Retina (tissue), 1 donor: ENCODE data around the gene MARCO.

Source experiments
- DNase-seq: peaks from one replicate; pipeline ENCODE4 v3.0.0-alpha.2; 2016

The MARCO gene

GRCh38 chr2:118942031-118942430 is at the start of gene MARCO:
MARCO (plus strand) TSS chr2:118942194; CDS start chr2:118942301, 107 bp downstream.
- no peak for DNase-seq

- no peak for DNase-seq
Measured at GRCh38 chr2:118893100-118893499, 48.9 kb upstream of the MARCO start.

- DNase-seq: no peak
Measured at GRCh38 chr2:118902266-118903028, 39.5 kb upstream of the MARCO start.

GRCh38 chr2:118903029-118903351 is 39.0 kb upstream of the MARCO start:
- no peak for DNase-seq

- no peak for DNase-seq
Measured at GRCh38 chr2:118903551-118904479, 38.2 kb upstream of the MARCO start.

GRCh38 chr2:118905206-118905605 is 36.8 kb upstream of the MARCO start:
- no peak for DNase-seq

- DNase-seq: no peak
Measured at GRCh38 chr2:118906186-118906585, 35.8 kb upstream of the MARCO start.

- DNase-seq: no peak
Measured at GRCh38 chr2:118907759-118908158, 34.2 kb upstream of the MARCO start.

GRCh38 chr2:118909191-118909590 is 32.8 kb upstream of the MARCO start:
- DNase-seq: no peak

- DNase-seq: no peak
Measured at GRCh38 chr2:118911166-118911856, 30.7 kb upstream of the MARCO start.

- no peak for DNase-seq
Measured at GRCh38 chr2:118911936-118912335, 30.1 kb upstream of the MARCO start.

GRCh38 chr2:118913131-118913802 is 28.7 kb upstream of the MARCO start:
- no peak for DNase-seq

- DNase-seq: no peak
Measured at GRCh38 chr2:118913803-118914645, 28.0 kb upstream of the MARCO start.

GRCh38 chr2:118914721-118915453 is 27.1 kb upstream of the MARCO start:
- no peak for DNase-seq

GRCh38 chr2:118918017-118918416 is 24.0 kb upstream of the MARCO start:
- DNase-seq: no peak

- no peak for DNase-seq
Measured at GRCh38 chr2:118921646-118922045, 20.3 kb upstream of the MARCO start.

- no peak for DNase-seq
Measured at GRCh38 chr2:118922254-118922653, 19.7 kb upstream of the MARCO start.

- no peak for DNase-seq
Measured at GRCh38 chr2:118923371-118923770, 18.6 kb upstream of the MARCO start.

- no peak for DNase-seq
Measured at GRCh38 chr2:118925476-118925875, 16.5 kb upstream of the MARCO start.

GRCh38 chr2:118925981-118926380 is 16.0 kb upstream of the MARCO start:
- no peak for DNase-seq

- DNase-seq: no peak
Measured at GRCh38 chr2:118929059-118929458, 12.9 kb upstream of the MARCO start.
